LoVo (cell line): ENCODE data around the gene PEF1.

Experiments
- DNase-seq: peaks from one replicate; pipeline ENCODE4 v3.0.0-alpha.2; 2016; ENCODE audit warnings: low spot score

Gene PEF1

DNA sequence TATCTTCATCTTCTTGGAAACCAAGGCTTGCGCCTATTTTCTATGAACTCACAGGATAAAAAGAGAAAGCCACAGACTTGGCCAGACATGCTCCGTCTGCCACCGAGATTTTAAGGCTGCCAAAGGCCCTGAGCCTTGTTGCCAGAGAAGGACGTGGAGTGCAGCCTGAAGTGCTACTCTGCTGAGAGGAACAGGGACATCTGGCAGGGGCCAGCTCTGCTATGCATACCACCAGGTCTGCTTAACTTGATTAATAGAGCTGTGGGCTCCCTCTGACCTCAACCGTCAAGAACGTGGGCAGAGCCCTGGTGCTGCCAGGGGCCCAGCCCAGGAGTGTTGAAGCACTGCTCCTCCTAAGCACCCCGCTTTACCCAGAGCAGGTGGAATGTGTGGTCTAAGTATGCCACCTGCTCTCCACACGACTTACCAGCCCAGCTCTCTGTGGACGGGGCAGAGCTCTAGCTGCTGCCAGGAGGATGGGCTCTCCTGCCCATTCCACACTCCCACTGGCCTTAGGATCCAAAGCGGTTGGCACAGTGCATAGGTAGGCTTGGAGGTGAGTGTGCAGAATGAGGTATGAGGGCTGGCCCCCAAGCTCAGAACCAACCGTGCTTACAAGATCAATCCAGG is 16.6 kb downstream of the PEF1 start:
- DNase-seq: no peak

DNA sequence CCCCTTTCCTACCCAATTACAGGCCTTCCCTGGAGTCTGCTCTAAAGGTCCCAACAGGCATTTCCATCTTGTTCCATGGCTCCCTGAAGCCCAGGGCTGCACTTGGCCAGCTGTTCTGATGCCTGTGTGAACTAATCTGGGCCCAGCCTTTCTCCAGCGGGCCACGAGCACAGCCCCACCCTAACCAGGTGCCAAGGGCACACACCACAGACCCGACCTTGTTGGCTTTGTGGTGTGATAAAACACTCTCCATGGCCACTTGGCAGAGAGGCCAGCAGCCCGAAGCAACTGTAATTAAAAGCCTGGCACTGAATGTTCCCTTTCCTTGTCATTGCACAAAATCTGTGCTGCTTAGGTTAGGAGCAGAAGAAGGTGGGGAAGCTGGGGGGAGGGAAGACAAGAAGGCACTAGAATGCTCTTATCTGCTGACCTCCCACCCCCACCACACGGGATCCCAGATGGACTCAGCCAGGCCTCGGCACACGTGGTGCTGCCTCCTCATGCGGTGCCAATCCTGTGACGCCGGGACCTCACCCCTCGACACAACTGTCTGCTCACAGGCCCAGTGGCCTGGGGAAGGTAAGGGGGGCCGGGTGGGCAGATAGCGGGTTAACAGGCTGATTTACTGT is 17.3 kb downstream of the PEF1 start:
- no peak for DNase-seq

- DNase-seq: no peak
These were observed 18.2 kb downstream of the PEF1 start for GRCh38 chr1:31626223-31627207.

- no peak for DNase-seq
These were observed 19.0 kb downstream of the PEF1 start for GRCh38 chr1:31625561-31626222.

- DNase-seq: no peak
These were observed 19.8 kb downstream of the PEF1 start for GRCh38 chr1:31624731-31625514.

DNA sequence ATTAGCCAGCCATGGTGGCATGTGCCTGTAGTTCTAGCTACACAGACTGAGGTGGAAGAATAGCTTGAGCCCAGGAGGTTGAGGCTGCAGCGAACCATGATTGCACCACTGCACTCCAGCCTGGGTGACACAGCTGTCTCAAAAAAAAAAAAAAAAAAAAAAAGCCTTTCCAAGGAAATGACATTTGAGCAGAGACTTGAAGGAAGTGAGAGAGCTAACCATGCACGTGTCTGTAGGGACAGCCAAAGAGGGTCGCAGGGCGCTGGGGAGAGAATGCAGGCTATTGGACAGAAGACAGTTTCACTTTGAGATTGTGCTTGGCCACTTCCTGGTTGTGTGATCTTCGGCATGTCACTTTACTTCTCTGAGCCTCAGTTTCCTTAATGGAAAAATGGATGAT is 20.4 kb downstream of the PEF1 start:
- no peak for DNase-seq

DNA sequence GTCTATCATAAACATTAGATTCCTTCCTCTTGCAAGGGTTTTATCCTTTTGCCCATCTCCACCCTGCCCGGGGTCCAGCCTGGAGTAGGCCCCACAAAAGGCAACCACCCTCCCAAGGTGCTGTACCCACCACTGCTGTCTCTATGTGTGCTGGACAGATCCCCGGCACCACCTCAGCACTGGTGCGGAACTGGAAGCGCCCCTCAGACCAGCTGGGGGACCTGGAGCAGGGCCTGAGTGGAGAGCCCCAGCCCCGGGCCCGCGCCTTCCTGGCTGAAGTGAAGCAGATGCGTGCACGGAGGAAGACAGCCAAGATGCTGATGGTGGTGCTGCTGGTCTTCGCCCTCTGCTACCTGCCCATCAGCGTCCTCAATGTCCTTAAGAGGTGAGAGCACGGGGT is 21.3 kb downstream of the PEF1 start:
- DNase-seq: no peak

DNA sequence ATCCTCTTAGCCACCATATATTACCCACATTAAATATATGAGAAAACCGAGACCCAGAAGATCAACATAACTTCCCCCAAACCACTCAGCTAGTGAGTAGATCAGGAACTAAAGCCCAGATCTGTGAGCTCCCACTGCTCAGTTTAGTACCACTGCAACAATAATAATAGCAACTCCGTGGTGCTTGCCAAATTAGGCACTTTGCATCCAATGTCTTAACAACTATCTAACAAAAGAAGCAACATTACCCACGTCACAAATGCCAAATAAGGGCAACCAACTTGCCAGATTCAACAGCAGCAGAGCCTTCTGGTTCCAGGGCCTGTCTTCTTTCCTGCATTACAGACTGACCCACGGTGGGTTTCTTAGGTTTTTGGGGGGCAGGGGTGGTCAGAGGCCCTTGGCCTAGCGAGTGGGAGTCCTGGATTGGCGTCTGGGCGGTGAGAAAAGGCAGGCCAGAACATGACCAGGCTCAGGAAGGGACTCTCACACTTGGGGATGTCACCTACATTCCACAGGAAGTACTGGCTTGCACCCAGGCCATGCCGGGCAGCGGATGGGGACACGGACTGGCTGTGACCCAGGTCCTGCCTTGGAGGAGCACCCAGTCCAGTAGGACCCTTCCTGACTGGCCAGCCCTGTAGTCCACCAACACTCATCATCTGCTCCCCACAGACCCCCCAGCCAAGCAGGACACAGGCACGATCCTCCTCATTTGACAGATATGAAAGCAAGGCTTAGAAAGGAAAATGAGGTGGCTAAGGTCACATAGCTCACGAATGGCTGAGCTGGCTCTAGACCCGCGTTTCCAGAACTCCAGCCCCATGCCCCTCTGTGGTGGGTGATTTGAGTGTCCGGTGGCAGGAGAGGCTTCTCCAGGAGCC is 22.6 kb downstream of the PEF1 start:
- no peak for DNase-seq

DNA sequence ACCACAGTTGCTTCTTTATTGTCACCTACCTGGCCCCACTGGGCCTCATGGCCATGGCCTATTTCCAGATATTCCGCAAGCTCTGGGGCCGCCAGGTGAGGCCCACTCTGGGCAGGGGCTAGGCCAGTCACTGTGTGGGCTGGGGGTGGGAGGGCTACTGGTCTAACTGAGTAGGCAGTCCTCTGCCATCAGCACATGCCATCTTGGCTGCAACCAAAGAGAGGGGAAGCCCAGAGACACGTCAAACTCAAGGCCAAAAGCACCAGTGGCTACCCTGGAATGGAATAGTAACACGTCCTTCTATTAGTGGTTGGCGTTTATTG is 23.2 kb downstream of the PEF1 start:
- DNase-seq: no peak

DNA sequence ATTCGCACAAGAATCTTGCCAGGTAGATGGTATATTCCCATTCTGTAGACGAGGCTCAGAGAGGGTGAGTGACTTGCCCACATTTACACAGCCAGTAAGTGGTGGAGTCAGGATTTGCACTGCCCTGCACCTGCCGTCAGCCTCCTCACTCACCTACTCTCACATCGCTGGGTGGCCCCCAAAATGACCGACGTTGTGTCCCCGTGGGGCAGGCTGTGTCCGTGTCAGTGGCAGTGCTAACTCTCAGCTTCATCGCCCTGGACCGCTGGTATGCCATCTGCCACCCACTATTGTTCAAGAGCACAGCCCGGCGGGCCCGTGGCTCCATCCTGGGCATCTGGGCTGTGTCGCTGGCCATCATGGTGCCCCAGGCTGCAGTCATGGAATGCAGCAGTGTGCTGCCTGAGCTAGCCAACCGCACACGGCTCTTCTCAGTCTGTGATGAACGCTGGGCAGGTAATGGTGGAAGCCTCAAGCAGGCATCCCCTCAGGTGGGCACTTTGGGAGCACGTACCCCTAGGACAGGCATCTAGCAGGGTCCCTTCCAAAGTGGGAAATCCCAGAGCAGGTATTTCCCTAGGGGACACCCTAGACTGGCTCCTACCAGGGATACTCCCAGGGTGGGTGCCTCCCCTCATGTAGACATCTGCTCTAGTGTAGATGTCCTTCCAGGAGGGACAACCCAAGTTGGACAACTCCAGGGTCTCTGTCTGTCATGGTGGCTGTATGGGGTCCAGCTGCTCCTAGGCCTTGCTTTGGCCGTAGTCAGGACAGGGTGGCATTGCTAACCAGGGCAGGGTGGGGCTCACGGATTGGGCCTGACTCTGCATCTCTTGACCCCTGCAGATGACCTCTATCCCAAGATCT is 23.8 kb downstream of the PEF1 start:
- no peak for DNase-seq

DNA sequence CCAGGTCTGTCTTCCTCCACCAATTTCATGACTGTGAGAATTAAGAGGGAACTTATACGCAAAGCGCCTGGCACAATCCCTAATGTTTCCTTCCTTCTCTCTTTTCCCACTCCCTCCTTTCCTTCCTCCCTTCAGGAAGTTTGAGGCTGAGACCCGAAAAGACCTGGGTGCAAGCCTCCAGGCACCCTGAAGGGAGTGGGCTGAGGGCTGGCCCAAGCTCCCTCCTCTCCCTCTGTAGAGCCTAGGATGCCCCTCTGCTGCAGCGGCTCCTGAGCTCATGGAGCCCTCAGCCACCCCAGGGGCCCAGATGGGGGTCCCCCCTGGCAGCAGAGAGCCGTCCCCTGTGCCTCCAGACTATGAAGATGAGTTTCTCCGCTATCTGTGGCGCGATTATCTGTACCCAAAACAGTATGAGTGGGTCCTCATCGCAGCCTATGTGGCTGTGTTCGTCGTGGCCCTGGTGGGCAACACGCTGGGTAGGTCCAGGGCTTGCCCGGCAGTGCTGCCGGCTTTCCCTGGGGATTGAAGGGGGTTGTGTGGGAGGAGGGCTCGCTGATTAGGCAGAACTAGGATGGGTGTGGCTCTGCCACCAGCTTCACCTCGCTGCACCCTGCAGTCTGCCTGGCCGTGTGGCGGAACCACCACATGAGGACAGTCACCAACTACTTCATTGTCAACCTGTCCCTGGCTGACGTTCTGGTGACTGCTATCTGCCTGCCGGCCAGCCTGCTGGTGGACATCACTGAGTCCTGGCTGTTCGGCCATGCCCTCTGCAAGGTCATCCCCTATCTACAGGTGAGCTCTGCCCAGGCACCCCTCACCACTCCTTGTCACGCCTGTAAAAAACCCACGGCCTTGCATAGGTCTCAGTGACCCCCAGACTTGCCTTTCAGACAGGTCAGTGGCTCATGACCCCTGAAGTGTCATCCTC is 25.5 kb downstream of the PEF1 start:
- DNase-seq: no peak

DNA sequence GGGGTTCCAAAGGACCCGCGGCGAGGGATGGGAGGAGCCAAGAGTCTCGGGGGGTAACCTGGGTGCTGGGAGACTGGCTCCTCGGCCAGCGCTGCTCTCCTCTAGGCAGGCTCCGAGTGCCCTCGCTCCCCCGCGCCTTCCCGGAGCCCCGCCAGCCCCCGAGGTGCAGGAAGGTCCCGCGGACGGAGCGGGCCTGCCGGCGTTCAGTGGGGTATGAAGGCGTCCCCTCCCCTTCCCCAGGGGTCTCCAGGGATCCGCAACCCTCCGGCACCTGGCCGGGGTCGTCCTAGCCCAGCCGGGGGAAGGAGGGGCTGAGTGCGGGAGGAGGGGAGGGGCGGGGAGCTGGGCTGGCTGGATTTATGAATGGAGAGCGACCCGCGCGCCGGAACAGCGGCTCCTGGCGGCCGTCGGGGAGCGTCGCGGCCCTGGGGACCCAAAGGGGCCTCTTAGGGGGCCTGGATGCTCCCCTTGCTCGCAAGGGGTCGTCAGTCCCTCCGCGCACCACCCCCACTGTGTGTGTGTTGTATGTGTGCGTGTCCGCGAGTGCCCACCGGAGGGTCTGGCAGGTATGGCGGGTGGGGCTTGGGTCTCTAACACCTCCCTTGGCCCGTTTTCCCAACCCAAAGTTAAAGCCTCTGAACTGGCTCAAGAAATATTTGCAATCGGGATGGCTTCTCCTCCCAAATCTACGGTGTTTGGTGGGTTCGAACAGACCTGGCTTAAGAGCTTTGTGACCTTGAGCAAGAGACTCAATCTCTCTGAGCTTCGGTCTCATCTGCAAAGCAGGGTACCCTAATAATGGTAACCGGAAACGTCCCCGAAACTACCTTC is 26.5 kb downstream of the PEF1 start:
- DNase-seq: peak; percentile 46

DNA sequence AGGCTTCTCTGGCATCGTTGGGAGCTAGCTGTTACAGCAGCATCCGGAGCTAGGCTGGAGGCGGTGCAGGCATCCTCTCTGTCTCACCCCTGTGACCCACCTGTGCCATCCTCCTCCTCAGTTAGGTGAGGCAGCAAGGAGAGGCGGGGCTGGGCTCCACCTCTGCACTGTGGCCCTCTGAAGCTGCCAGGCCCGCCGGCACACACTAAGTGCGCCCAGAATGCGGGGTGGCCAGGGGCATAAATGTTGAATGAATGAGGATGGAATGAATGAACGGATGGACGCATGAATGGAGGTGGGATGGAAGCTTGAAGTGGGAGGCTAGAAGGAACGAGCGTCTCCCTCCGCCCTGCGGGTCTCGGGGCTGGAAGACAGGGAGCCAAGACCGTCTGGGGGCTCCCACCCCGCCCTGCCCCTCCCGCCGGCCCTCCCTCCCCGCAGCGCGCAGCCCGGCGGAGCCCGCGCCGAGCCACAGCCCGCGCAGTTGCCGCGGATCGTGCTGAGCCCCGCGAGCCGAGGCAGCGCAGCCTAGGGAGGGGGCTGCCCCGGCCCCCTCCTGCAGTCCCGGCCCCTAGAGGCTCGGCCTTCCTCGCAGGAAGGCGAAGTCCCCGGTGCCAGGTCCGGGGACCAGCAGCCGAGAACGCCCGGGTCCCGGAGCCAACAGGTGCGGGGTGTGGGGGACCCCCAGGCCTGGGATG is 27.3 kb downstream of the PEF1 start, which contains the start of gene HCRTR1:
TSS of gene HCRTR1 (plus strand) at position 472 of the 698 bp plus-strand sequence. CDS start 1,504 bp downstream, outside the sequence.
- DNase-seq: no peak

DNA sequence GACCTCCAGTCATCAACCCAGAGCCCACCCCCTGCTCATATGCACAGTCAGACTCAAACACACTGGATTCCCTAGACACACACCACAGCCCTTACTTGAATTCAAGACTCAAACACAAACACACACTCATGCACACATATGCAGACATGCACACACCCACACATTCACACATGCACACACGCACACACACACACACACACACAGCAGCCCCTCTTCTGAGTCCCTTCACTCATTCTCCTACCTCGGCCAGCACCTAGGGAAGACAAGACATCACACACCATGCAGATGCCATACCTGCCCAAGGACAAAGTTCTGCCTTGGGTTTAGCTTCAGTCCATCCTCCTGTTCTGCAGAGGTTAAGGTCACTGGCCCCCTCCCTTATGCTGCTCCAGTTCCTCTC is 28.7 kb downstream of the PEF1 start:
- no peak for DNase-seq

GRCh38 chr1:31615414-31615813 is 29.3 kb downstream of the PEF1 start:
- DNase-seq: no peak

- no peak for DNase-seq
These were observed 30.2 kb downstream of the PEF1 start for GRCh38 chr1:31614414-31615005.
